ENCODE measurements around the gene WDR62.

GRCh38 chr19:36090910-36091695, 36.4 kb downstream of the WDR62 start:
- TF ChIP-seq CTCF (optimal IDR thresholded peaks at IDR 0.05 in 1 of 3, IDR thresholded peaks at IDR 0.05 in 1 of 3, conservative IDR thresholded peaks at IDR 0.05 in 1 of 3; ENCODE audit: extremely low read depth in 1 of 3, insufficient read depth in 2 of 3, low read length in 3 of 3) (no peak), EZH2 (IDR thresholded peaks at IDR 0.05; ENCODE audit: low read length) (no peak)
